GM18868 (cell line): ENCODE data around the gene RUNX1.
A peak's percentile ranks its signal among the peaks of the same experiment; 100 is the strongest.

Experiments
- ATAC-seq: cut with Tn5 transposase; IDR thresholded peaks from one replicate; pipeline ENCODE4 v1.9.1; 2021; ENCODE audit warnings: mild to moderate bottlenecking, moderate library complexity; ENCODE audit not compliant: unreplicated experiment

Gene RUNX1

DNA sequence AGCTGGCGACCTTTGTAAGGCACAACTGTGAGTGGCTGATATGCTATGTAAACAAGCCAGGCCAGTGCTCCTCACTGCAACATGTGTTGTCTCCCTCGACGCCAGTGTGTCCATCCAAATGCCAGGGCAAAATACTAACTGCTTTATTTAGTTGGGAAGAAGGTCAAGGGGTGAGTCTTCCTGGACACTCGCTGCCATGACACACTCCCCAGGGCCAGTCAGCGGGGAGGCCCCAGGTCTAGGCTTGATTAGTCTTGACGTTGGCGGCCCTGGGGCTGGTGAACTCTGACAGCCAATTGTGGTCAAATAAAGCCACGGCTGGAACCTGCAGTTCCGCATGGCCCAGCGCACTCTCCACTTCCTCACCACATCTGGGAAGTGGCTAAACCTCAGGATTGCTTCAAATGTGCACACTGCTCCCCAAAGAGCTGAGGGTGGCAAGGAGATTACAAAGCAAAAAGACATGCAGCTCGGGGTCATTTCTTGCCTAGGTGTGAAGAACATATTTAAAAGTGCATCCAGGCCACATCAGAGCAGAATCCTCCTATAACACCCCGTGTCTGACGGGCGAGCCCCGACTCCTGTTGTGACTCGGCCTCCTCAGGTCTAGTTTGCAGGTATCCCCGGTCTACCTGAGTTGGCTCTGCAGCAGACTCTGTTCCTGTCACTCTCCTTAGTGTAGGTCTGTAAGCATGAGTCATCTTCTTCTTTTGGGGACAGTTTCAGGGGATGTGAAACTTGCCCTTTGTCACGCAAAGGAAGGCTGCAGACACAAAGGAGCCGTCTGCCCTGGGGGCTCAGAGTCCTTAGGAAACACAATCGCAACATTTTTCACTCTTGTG is 183.5 kb downstream of the RUNX1 start:
- peak; percentile 93 for ATAC-seq

DNA sequence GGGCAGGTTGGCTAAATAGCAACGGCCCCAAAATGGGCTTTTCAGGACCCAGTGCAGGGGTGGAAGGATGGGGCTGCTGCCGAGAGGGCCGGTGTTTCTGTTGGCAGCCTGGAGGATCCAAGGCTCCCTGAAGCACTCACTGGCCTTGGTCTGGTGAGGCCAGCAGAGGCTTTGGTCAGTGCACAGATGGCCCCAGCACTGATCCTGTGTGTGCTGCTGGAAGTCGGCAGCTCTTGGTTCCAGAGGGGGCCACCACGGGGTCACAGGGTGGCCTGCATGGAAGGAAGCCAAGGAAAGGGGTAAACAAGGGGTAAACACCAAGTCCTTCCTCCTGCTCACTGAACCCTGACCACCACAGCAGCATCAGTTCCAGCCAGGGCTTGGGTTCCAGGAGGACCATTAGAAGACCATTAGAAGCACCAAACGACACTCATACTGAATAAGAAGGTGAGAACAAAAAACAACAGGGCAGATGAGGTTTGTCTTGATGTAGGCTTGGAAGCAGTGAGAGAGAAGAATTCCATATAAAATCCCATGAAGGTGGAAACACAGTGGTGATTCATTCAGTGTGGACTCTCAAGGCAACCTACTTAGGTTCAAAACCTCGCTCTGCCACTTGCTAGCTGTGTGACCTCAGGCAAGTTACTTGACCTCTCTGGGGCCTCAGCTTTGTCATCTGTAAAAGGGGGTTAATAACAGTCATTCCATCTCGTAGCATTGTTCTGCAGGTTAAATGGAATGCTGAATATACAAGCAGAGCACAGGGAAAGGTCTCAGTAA is 184.5 kb downstream of the RUNX1 start:
- ATAC-seq, result no peak

DNA sequence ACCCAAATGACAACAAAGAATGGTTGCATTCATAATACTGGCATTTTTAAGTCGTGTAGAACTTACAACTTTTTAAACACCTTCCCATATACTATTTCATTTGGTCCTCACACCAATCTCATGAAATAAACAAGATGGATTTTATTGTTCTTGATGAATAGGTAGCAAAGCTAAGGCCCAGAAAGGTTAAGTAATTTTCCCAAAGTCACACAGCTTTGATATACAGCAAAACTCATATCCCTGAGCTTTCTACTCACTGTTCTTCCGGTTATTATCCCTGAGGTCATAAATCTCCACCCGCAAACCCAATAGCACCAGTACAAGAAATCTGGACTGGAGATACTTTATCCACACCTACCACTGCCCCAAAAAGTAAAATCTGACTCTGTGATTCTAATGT is 186.2 kb downstream of the RUNX1 start:
- no peak for ATAC-seq

DNA sequence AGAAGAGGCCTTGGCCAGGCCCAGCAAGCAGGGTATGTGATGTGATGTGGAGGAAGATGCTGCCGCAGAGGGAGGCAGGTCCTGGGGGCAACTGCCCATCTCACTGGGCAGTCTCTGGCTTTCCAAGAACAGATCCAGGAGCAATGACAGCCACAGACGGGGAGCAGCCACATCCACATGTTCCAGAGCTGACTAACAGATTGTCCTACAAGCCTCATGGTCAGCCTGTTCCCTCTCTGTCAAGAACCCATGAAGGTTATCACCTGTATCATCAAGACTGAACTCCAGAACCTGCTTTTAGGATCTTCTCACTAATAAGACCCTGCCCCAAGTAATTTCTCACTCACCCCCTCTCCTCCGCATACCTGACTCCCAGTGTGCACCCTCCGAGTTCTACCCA is 187.8 kb downstream of the RUNX1 start:
- ATAC-seq, result no peak

DNA sequence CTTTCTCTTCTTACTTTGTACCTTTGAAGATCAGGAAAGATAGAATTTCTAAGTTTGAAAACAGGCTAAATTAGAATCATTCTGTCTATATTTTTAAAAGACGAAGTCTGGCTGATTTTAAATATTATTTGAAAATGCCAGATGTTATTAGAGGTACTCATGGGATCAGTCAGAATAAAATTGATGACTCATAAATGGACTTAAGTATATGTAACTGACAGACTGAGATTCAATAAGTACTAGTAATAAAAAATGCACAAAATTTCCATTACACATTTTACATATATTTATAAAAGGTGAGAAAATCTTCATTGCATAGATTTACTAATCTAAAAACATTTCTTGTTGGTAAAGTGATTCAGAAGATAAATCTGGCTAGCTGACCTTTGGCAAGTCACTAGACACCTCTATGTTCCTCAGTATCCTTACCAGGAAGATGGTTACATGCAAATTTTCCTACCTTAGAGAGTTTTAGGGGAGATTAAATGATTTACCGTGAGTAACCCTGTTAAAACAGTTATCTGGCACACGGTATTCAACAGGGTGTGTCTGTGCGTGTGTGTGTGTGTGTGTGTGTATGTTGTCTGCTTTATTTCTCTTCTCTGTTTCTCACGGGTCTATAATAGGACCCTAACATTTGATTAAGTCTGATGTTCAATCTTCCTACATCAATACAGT is 189.0 kb downstream of the RUNX1 start:
- ATAC-seq, result no peak

DNA sequence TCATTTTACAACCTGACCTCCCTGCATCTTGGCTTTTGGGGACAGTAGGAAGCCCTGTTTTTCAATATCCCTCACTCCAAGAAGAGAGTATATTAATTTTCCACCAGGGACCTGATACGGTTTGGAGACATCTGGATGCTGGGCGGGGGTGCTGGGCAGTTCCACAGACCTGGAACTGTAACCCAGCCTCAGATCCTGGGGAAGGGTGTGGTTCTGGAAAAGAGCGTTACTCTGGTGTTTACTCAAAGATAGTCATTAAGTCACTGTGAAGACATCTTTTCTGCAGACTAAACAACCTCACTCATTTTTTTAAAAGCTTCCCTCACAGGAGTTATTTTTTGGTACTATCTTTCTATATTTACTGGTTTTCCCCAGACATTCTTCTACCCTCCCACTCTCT is 190.5 kb downstream of the RUNX1 start:
- no peak for ATAC-seq

DNA sequence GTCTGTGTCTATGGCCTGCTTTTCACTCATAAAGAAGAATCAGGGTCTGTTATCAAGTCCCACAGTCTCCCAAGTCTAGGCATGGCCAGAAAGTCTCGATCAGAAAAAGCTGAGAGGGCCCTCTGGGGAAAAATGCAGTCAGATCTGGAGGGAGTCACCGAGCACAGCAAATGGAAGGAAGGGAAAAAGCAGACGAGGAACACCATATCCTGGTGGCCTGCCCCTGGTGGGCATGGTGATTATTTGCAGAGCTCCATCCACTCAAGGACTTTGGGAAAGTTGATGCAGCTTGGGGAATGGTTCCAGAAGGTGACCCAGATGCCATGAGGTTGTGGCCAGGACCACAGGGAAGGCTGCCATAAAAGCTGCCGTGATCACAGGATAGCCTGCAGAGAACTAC is 191.2 kb downstream of the RUNX1 start:
- ATAC-seq, result no peak

DNA sequence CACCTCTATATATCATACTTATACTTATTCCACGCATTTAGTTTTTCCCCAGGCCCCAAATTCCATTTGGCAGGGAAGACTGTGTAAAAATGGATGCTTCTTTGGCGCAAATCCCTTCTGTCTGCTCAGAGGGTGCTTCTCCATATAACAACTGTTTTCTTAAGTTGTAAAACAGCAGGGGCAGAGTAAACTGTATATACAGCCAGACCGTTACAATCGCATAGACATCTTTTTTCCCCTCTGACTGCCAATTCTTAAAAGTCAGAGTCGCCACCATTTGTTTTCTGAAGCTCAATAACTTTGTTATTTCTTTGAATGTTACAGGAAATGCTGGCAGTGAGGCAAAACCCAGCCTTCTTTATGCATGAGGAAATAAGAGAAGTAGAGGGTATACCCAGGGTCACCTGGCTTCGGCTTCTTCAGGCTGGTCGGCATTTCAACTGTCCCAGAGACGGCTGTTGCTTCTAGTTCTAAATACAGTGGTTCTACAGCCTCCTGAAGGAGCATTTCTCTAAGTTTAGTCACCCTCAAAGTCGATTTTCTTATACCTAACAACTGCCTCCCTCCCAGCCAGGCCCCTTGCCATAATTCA is 191.9 kb downstream of the RUNX1 start:
- ATAC-seq, result no peak

DNA sequence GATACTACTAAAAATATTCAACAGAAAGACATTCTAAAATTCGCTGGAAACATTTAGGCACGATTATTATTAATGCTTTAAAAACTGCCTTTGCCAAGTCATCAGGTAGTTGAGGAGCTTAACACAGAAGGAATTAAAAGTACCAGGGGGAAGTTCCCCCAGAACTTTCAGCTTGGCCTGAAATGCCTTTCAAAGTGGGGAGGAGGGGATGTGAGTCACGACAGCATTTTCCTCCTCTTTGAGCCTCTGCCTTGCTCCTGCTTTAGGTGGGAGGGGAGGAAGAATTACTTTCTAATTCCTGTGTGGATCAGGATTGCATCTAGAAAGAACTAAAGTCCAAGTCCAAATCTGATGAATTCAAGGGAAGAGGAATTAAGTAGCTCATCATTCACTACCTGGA is 196.7 kb downstream of the RUNX1 start:
- ATAC-seq, result no peak

DNA sequence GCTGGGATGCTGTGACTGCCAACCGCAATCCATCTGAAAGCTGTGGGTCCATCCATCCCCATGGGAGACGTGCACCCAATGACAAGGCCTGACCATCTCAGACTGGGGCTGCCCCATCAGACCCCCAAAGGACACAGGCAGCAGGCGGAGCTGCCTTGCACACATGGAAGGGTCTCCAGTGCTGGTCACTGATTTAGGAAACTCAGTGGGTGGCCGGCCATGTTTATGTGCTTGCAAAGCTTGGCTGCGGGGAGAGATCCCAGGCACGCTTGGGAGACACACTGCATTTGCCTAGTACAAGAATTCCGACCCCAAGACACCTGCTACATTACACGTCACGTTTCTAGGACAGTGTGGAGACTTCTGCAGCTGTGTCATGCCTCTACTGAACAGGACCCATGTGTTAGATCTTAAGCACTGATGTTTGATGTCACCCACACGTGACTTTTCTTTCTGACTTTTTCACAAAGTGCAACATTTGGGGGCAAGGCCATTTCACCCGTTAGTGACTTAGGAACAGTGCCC is 198.9 kb downstream of the RUNX1 start:
- ATAC-seq, result no peak

DNA sequence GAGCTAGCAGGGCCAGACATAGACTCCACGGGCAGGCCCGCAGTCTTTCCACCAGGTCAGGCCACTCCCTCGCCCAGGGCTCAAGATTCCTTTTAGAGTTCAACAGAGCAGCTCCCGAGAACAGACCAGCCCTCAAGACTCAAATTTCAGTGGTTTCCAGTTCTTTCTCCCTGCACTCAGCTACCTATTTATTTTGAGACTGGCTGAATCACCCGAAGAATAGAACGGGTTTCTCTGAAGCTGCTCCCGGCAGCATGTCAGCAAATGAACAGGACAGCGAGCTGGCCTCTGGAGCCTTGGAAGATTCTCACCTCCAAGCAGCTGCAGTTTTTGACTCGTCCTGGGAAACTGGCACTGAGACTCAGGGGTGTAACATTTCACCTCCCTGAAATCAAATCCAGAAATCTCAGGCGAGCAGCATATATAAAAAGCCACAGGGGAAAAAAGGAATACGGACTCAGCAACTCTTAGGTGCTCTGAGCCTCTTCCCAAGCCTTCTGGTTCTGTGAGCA is 202.4 kb downstream of the RUNX1 start:
- no peak for ATAC-seq

DNA sequence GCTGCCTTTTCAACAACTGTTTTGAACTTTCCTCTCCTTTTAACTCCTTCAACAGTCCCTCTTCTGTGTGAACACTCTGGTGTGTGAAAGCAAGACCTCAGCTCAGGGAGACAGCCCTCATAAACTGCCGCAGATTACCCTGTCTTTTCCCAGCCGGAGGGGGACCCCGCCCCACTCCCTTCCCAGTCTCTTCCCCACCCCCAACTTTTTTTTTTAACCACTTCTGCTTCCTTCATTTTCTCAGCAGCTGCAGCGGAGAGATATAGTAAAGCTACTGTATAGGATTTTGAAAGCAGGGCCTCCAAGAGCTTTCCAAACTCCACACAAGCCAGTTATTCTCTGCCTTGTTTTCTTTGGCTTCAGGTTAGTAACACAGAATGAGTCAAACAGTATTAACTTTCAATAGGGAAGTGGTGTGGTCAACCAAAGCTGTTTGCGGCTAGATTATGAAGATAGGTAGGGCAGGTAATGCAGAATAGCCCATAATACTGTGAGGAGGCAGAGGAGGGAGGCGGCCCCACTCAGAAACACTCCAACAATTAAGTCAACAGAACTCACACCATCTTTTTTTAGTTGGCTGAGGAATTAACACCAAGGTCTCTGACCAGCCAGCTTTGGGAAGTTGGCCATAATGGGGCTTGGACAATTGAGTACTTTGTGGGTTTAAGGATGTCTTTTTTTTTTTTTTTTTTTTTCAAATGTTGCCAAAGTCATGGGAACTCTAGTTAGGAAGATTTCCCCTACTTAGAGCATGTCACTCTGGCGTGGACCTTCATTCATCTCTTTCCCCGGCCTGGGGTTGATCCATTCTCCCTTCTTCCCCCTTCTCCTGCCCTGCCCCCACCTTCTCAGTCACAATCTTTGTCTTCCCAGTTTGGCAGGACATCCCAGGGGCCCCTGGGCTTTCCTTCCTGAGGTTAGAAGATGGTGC is 203.3 kb downstream of the RUNX1 start:
- peak; percentile 97 for ATAC-seq

DNA sequence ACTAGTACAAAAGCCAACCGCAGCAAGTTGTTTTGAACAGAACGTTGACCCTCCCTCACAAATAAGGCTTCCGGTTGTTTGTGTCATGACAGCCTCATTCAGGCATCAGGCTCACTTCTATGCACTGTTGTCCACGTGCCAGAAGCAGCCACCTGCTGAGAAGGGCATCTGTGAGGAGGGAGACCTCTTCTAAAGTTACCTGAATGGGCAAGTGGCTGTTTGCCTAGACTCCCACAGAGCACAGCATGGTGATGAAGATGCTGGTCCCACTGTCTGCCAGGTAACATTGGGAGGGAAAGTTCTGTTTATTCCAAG is 204.2 kb downstream of the RUNX1 start:
- ATAC-seq, result no peak

DNA sequence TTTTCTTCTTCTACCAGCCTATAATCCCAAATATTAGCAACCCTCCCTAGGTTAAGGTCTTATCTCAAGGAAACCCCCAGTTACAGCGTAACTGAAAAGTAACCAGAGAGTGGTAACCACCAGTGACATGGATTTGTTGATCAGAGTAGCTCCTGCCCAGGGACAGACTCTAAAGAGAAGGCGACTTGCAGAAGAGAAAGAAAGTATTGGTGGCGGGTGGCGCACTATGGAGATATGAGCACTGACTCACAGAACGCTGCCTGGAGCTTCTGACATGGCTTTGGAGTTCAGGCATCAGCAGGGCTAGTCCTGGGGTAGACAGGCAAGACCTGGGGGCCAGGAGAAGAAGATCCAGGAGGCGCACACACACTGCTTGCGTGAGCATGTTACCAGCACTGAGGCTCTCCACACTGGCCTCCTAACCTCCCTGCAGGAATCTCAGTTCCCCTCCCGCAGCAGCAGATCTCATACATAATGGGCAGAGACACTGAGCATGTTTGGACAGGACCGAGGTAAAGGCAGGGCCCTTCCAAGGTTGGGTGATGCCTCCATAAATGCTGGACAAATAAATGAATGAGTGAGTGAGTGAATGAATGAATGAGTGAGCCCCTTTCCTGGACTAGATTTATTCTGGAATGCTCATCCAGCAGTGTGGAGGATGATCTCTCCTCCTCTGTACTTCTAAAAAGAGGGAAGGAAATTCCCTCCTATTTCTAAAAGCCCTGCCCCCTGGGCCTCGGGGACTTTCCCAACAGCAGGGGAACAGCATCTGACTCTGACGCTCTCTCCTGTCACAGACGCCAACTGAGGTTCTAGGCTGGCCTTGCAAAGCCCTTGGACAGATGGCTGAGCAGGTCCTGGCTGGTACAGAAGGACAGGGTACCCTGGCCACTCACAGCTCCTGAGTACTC is 204.8 kb downstream of the RUNX1 start:
- ATAC-seq, result peak; percentile 32

DNA sequence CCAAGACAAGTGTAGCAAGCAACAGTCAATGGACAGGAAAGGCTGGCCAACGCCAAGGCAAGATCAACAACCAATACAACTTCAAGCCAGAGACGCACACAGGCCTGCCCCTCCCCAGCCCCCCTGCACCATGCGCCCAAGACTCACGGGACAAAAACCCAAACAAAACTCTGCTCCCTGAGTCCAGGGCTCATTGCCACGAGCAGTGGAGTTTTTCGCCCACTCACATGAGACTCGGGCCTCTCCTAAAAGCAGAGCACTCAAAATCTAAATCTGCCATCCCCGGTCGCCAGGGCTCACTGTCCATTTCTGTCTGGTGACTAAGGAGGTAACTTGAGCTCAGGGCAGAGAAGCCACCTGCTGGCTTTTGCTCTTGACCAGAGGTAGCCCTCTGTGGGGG is 205.5 kb downstream of the RUNX1 start:
- ATAC-seq, result no peak

DNA sequence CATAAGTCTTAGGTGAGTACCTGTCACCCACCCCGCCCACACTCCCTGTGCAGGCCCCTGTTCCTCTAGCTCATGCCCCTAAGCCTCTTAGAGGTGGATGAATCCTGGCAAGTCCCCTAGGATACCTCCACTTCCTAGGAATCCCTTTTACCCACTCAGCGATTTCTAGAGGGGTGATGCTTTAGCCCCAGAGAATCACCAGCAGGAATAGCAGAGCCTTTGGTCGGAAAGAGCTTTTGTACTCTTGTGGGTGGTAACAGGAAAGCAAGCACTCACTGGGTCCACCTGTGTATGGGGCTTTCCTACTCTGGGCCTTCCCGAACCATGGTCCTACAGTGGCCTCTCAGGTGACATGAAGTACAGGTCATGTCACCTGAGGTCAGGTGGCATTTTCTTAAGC is 207.9 kb downstream of the RUNX1 start:
- ATAC-seq, result no peak

DNA sequence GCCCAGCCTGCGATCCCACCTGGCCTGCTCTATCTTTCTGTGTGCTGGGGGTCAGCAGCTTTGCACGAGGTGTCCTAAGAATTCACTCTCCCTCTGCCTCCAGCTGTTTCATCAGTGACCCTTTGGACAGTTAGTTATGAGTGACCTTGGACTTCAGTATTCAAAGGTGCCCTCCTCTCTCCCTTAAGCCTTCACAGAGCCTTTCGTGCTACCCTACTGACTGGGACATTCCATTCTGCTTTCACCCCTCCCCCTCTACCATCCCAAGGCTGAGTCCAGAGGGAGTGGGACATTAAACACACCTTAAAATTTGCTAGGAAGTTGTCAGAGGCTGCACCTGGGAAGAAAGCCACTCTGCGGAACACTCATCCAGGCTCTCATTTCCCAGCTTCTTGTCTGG is 208.4 kb downstream of the RUNX1 start:
- ATAC-seq, result no peak

DNA sequence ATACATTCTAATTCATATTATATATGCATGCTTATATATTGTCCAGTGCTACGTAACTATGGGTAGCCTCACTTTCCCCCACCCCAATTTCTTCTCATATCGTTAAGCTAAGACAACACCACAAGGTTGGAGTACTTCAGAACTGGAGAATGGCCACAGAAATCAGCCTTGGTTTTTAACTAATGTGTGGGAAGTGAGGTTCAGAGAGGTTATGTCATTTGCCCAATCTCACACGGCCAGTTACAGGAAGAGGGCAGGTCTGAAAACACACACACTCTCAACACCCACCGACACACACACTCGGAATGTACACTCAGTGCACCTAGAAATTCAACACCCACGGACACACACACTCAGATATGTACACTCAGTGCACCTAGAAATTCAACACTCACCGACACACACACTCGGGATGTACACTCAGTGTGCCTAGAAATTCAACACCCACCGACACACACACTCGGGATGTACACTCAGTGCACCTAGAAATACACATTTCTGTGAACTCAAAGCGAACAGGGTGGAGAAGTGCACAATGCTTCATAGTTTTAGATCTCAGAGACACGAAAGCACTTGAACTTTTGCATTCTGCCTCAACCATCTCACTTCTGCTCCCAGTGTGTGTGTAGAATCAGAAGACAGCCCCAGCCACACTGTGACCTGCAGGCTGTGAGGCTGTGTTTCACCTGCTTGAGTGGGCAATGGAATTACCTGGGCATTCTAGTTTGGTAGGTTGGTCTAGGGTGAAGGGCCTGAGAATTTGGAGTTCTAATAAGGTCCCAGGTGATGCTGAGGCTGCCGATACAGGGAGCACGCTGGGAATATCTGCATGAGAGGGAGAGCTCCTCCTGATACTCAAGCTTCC is 209.9 kb downstream of the RUNX1 start:
- ATAC-seq, result no peak
